Cardiac fibroblast (primary cell): ENCODE results near the gene RBPJL.

Experiments used
- DNase-seq, 2 donors: peaks; one replicate each; pipeline versions ENCODE4 v3.0.0 to v3.0.0-alpha.2; 2010; ENCODE audit warnings: low read depth in 2 of 2
- H3K4me3 ChIP-seq, 2 donors: replicated peaks in 1 of 2; 1 replicate in 1 of 2; 2 replicates in 1 of 2; pipeline ENCODE4 v1.5.1; 2011; ENCODE audit warnings: low read depth in 2 of 2, low read length in 2 of 2, mild to moderate bottlenecking in 2 of 2, moderate library complexity in 1 of 2
- TF ChIP-seq, protein P1 (sequence below): IDR thresholded peaks from one replicate; pipeline ENCODE4 v1.5.1; 2011; ENCODE audit warnings: low read depth, mild to moderate bottlenecking, low read length, inconsistent platforms

RBPJL gene

GRCh38 chr20:45266977-45267376 lies 39.7 kb upstream of the RBPJL start:
- no peak for DNase-seq
- TF ChIP-seq, protein P1, sequence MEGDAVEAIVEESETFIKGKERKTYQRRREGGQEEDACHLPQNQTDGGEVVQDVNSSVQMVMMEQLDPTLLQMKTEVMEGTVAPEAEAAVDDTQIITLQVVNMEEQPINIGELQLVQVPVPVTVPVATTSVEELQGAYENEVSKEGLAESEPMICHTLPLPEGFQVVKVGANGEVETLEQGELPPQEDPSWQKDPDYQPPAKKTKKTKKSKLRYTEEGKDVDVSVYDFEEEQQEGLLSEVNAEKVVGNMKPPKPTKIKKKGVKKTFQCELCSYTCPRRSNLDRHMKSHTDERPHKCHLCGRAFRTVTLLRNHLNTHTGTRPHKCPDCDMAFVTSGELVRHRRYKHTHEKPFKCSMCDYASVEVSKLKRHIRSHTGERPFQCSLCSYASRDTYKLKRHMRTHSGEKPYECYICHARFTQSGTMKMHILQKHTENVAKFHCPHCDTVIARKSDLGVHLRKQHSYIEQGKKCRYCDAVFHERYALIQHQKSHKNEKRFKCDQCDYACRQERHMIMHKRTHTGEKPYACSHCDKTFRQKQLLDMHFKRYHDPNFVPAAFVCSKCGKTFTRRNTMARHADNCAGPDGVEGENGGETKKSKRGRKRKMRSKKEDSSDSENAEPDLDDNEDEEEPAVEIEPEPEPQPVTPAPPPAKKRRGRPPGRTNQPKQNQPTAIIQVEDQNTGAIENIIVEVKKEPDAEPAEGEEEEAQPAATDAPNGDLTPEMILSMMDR: no peak

GRCh38 chr20:45268531-45268930 lies 38.1 kb upstream of the RBPJL start:
- TF ChIP-seq, protein P1: no peak
- H3K4me3 ChIP-seq: no peak overlapping the region
- peak in 1 of 2 donors; percentile 38 for DNase-seq

More at GRCh38 chr20:45266977-45267376, 39.7 kb upstream of the RBPJL start:
- H3K4me3 ChIP-seq: no peak overlapping the region

- H3K4me3 ChIP-seq: no peak overlapping the region
- DNase-seq: no peak
- TF ChIP-seq, protein P1: no peak
Observed at GRCh38 chr20:45269056-45269455, 37.6 kb upstream of the RBPJL start.

- DNase-seq: no peak
- TF ChIP-seq, protein P1: no peak
- no peak overlapping the region for H3K4me3 ChIP-seq
Observed at GRCh38 chr20:45269754-45270270, 36.8 kb upstream of the RBPJL start.

DNA sequence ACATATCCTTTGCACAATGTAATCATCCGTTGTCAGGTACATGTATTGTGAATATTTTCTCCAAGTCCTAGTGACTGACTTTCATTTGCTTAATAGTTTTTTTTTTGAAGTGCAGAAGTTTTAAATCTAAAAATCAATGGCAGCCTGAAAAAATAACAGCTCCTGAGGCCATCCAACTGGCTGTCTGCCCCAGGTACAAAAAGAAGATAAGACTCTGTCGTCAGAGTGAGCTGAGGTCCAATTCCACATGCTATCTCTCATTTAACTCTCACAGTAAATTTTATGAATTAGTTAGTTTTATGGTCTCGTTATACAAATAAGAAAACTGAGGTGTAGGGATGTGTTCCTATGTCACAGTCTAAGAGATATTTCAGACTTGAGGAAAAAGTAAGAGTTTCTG lies 31.3 kb upstream of the RBPJL start:
- no peak overlapping the region for H3K4me3 ChIP-seq
- no peak for DNase-seq

GRCh38 chr20:45279992-45280391 lies 26.6 kb upstream of the RBPJL start:
- TF ChIP-seq, protein P1: no peak
- H3K4me3 ChIP-seq: no peak overlapping the region
- DNase-seq: no peak

More for the DNA sequence above, 31.3 kb upstream of the RBPJL start:
- TF ChIP-seq, protein P1: no peak
